T-helper 1 cell (primary cell): ENCODE data around the gene TRDMT1.

ENCODE experiments used
- DNase-seq, 5 donors: peaks; one replicate each; pipeline ENCODE4 v3.0.0-alpha.2; 2012 to 2020

Gene TRDMT1

GRCh38 chr10:17169803-17170202 is 31.7 kb downstream of the TRDMT1 start:
- no peak for DNase-seq

DNA sequence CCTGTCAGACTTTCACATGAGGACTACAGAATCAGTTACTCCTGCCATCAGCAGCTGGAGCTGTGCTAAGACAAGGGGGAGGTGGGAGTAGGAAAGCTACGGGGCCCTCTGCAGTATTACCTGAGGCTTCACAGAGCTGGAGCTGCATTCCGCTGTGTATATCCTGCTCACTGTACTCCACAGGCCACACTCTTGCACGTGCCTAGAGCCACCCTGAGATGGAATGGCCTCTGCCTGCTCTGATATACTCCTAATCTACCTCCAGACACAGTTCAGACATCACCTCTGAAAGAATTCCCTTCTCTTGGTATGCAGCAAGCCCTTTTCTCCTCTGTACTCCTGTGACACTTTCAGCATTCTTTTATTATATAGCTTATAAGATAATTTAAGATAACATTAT is 34.8 kb downstream of the TRDMT1 start:
- DNase-seq, result no peak

- DNase-seq, result no peak
Observed at GRCh38 chr10:17162828-17163227, 38.6 kb downstream of the TRDMT1 start.

- no peak for DNase-seq
Observed at GRCh38 chr10:17161775-17162174, 39.7 kb downstream of the TRDMT1 start.

DNA sequence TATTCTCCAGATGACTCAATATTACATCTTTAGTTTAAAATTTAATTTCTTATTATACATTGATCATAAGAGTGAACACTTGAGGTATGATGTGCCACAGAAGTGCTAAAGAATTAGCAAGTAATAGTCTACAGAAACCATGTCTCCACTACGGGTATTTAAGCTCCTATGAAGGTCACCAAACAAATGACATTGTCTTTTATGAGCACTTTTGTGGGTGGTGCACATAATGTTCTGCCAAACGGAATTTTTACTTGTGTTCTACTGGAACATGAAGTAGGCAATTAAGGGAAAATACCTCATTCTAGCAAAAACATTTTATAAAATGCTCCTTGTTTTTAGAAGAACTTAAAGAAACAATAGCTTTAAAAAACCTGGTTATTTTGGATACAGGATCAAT is 44.4 kb downstream of the TRDMT1 start:
- no peak for DNase-seq

DNA sequence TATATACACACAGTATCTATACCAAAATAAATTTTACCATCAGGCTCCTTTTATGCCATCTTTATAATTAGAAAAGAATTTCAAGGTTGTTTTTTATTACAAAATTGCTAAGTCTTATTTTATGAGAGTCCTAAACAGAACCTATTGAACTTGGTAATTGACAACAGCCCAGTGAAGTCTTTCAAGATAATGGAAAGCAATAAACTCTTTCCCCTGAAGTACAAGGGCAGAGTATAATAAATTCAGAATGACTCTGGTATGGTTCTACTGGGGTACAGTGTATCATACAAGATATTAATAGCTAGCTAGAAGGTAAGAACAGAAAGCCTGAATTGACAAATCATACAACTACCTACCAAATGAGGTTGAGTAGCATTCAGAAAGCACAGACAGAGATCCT is 45.6 kb downstream of the TRDMT1 start:
- DNase-seq, result no peak

DNA sequence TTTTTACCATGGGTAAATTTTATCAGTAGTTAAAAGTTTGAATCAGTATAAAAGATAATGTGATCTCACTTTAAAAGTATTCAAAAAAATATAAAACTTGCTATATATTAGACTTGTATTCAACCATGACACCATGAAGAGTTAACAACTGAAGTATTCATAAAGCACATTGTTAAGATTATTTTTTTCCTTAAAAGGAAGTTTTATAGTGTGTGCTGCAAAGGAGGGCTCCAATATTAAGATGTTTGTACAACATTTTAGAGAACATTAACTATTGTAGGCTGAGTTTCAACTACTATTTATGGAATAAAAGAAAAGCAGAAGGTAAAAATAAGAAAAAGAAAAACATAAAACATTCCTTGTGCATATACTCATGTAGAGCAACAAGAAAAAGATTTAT is 47.4 kb downstream of the TRDMT1 start:
- no peak for DNase-seq

DNA sequence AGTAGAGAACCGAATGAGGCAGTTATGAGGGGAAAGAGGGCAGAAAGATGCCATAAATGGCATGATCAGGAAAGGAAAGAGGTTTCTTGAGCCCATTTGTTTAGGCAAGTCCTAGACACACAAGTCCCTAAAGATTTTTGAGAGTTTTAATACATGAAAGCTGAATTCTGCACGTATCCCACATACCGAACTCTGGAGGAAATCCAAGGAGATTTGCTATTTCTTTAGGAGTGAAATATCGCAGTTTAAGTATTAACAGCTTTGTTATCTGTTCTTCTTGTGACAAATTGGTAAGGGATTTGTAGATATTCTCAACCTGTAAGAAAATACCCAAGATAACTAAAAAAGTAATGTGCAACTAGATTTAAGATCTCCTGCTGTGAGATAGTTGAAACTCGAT is 48.2 kb downstream of the TRDMT1 start:
- DNase-seq, result no peak

GRCh38 chr10:17151716-17152115 is 49.8 kb downstream of the TRDMT1 start:
- DNase-seq, result no peak

DNA sequence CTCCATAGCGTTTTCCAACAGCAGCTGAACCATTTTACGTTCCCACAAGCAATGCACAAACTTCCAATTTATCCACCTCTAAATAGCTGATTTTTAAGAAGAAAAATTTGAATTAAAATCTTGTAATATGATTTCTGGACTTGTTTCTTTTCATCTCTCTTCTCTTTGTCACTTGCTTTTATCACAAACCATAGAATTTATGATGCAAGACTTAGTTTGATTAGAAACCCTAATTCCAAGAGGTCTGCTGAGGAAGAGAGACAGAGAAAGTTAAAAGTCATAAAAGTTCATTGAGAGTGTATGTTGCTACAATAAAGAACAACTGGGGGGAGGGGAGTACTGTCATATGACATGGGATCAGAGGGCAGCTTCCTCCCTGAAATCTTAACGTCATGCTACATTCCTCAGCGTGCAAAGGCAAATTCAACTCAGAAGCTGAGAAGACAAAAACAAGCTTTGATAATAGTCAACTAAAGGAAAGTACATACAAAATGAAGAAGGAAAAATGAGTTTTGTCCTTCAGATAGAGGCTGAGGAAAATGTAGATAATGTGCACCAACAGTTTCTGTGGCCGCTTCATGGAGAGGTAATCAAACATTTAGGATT is 53.5 kb downstream of the TRDMT1 start:
- DNase-seq, result no peak

- no peak for DNase-seq
Observed at GRCh38 chr10:17146892-17147291, 54.6 kb downstream of the TRDMT1 start.

DNA sequence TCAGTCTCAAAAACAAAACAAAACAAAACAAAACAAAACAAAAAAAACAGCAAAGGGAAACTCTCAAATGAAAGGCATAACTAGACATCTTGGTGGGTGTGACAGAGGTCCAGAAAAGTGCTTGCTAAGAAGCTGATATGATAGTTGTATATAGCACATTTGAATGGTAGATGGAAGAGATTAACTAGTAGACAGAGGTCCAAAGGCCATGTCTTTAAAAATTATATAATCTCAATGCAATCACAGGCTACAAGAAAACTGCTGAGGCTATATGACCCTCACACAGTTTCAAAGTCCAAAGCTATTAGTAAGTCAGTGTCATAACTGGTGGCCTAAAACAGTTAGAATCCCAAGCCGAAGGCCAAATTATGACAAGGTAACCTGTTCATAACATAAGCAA is 56.2 kb downstream of the TRDMT1 start:
- no peak for DNase-seq

DNA sequence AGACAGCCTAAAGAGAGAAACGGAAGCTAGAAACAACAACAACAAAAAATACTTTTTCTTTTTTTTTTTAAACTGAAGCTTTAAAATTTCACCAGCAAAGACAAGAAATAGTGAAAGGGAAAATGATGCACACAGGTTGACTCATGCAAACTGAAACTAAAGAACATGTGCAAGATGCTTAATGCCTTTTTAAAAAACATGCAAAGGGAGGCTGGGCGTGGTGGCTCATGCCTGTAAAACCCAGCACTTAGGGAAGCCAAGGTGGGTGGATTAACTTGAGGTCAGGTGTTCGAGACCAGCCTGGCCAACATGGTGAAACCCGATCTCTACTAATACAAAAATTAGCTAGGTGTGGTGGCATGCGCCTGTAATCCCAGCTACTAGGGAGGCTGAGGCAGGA is 56.7 kb downstream of the TRDMT1 start:
- peak in 1 of 5 donors; percentile 79 for DNase-seq

DNA sequence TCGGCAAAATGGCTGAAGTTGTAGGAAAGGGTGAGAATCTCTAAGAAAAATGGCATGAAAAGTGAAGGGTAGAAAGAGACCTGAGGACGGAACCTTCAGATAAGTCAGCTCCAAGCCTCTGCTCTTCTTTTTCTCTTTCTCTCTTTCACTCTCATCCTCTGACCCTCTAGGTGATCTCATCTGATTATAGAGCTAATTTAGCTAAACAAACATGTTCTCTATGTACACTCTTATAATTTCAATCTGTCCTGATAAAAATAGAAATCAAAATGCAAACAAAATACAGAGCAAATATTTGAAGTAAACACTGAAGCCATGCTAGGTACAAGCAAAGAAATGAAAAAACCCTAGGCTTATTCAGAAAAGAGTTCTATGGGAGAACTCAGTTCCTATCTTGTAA is 57.4 kb downstream of the TRDMT1 start:
- no peak for DNase-seq

- DNase-seq, result no peak
Observed at GRCh38 chr10:17143055-17143690, 58.3 kb downstream of the TRDMT1 start.

DNA sequence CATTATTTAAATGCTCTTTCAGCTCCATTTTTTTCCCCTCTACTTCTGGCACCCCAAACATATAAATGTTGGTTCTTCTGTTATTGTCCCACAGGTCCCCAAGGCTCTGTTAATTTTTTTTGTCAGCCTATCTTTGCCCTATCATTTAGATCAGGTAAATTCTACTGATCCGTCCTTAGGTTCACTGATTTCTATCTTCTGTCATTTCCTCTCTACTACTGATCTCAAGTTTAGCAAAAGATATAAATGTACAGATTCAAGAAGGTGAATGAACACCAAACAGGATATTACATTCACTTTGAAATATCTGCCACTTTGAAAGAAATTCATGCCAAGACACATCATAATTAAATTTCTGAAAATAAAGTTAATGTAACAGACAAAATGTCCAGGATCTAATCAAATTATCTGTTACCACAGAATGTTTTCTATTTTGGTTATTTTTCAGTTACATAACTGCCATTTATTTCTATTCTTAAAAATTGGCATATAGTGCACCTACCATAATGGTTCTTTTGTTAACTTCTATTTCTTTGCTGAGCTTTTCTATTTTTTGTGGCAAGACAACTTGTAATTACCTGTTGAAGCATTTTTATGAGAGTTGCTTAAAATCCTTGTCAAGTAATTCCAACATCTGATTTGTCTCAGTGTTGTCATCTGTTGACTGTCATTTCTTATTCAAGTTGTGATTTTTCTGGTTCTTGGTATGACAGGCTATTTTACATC is 59.8 kb downstream of the TRDMT1 start:
- no peak for DNase-seq

DNA sequence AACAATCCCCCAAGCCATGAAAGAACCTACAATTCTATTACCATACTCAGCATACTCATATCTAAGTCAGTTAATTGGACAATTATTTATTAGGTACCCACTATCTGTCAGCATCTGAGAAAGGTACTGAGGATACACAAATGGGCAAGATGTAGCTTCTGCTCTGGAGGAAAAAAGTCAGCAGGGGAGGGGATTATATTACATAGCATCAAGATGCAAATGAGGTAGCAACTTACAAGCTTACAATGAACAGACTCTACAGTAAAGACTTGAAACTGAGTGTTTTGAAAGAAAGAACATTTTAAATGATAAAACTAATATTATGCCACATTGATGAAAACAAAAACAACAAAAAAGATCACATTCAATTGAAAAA is 61.1 kb downstream of the TRDMT1 start:
- no peak for DNase-seq

- DNase-seq, result no peak
Observed at GRCh38 chr10:17138460-17139042, 62.9 kb downstream of the TRDMT1 start.

- no peak for DNase-seq
Observed at GRCh38 chr10:17134737-17135260, 66.7 kb downstream of the TRDMT1 start.

DNA sequence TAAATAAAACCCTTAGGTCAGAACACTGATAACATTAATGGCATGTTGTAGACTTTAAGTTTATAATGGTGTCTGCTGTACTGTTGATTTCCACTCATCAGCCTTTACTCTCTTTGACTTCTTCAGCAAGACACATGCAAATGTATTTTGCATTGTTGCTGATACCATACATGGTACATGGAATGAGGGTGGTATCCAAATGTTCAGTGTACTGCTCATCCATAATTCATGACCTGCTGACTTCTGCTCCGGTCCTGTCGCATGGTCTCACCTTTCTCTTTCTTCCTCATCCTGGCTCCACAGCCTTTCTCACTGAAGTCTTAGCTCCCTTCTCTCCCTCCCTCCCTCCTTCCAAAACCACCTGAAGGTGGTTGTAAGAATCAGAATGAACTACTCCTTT is 67.2 kb downstream of the TRDMT1 start:
- no peak for DNase-seq

- DNase-seq, result no peak
Observed at GRCh38 chr10:17129741-17130140, 71.7 kb downstream of the TRDMT1 start, which contains the start of gene CUBN. Gene CUBN (minus strand): TSS chr10:17129811. CDS start chr10:17129765, 46 bp downstream.

- DNase-seq, result no peak
Observed at GRCh38 chr10:17128261-17128660, 73.2 kb downstream of the TRDMT1 start.

- DNase-seq, result no peak
Observed at GRCh38 chr10:17126327-17126726, 75.1 kb downstream of the TRDMT1 start.
